Measurements from ENCODE around the gene SKOR2. TPM values are rescaled to one million over a fixed set of nuclear protein-coding genes. Genes with fewer than 3 reads are reported as not detected.
"Not testable (repeated sequence)": the region's sequence is repeated elsewhere in the genome, so short reads cannot be mapped to it uniquely, and the experiment has no call there.

SKOR2 gene
- total RNA-seq, 1 experiment from 2014 or later, result not detected

- peak; percentile 37 for DNase-seq (ENCODE audit: low read depth)
Observed at GRCh38 chr18:47191961-47192360, 59.5 kb downstream of the SKOR2 start.

- no peak for DNase-seq (ENCODE audit: low read depth)
Observed at GRCh38 chr18:47187721-47188120, 63.7 kb downstream of the SKOR2 start.

- peak; percentile 84 for DNase-seq (ENCODE audit: low read depth)
Observed at GRCh38 chr18:47184419-47185050, 66.9 kb downstream of the SKOR2 start.

DNA sequence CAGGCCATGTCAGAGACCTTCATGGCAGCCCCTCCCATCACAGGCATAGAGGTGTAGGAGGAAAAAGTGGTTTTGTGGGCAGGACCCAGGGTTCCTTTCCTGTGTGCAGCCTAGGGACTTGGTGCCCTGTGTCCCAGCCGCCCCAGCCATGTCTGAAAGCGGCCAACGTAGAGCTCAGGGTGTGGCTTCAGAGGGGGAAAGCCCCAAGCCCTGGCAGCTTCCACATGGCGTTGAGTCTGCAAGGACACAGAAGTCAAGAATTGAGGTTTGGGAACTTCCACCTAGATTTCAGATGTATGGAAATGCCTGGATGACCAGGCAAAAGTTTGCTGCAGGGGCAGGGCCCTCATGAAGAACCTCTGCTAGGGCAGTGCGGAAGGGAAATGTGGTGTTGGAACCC is 69.3 kb downstream of the SKOR2 start:
- DNase-seq (ENCODE audit: low read depth), result not testable (repeated sequence)

- DNase-seq (ENCODE audit: low read depth), result no peak
Observed at GRCh38 chr18:47180765-47181164, 70.7 kb downstream of the SKOR2 start.

DNA sequence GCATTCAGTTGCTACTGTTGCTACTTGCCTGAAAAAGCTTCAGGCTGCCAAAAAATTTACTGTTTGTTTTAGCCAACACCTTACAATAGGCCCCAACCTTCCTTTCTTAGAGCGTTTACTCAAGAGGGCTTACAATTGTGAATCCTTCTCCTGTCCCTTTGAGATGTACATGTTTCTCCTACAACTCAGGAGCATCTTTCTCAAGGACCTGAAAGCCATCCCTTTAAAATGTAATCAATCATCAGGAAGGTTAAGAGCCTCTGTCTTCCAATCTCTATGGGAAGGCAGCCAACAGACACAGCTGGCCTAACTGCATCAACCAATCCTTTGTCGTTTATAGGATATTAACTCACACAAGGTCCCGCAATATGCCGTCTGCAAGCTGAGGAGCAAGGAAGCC is 71.9 kb downstream of the SKOR2 start:
- no peak for DNase-seq (ENCODE audit: low read depth)

- DNase-seq (ENCODE audit: low read depth), result peak; percentile 85
Observed at GRCh38 chr18:47175898-47176575, 75.4 kb downstream of the SKOR2 start, which contains the start of gene IER3IP1. Gene IER3IP1, minus strand, starts transcription at chr18:47176364. Its CDS starts 87 bp downstream, at chr18:47176277.

- peak; percentile 7 for DNase-seq (ENCODE audit: low read depth)
Observed at GRCh38 chr18:47175283-47175897, 76.1 kb downstream of the SKOR2 start.

DNA sequence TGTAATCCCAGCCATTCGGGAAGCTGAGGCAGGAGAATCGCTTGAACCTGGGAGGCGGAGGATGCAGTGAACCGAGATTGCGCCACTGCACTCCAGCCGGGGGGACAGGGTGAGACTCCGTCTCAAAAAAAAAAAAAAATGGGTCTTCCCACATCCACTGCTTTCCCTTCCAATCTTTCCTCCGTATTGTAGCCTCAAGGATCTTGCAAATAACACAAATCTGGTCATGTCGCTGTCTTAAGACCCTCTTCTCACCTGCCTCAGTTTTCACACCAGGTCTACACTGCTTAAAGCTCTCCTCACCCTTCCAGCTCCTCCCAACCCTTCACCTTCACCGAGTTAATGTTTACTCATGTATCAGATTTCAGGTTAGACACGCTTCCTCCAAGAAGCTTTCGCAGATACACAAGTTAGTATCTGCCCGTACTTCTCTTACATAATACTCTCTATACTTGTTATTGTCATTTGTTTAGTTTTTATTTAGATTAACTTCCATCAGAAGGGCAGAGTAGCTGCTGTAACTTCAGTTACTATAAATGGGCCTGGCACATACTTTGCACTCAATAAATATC is 76.8 kb downstream of the SKOR2 start:
- no peak for DNase-seq (ENCODE audit: low read depth)

GRCh38 chr18:47172476-47172875 is 79.0 kb downstream of the SKOR2 start:
- no peak for DNase-seq (ENCODE audit: low read depth)

DNA sequence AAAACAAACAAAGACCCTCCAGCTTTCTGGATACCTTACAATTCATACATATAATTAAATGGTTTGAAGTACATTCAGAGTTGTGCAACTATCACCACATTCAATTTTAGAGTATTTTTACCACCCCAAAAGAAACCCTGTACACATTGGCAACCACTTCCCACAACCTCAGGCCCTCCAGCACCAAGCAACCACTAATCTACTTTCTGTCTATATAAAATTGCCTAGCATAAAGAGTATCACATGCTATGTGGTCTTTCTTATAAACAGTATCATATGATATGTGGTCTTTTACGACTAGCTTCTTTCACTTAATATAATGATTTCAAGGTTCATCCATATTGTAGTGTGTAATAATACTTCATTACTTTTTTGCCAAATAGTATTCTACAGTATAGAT is 82.5 kb downstream of the SKOR2 start:
- DNase-seq (ENCODE audit: low read depth), result no peak

DNA sequence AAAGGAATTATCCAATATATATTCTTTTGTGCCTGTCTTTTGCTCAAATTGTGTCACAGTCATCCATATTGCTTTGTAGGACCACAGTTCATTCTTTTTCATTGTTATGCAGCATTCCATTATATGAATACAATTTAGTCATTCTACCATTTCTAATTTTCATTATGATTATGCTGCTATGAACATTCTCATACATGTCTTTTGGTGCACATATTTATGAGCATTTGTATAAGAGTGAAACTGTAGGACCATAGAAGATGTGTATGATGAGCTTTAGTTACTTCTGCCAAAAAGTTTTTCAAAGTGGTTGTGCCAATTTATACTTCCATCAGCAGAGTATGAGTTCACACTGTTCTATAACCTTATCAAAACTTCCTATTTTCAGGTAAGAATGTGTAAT is 83.0 kb downstream of the SKOR2 start:
- no peak for DNase-seq (ENCODE audit: low read depth)

DNA sequence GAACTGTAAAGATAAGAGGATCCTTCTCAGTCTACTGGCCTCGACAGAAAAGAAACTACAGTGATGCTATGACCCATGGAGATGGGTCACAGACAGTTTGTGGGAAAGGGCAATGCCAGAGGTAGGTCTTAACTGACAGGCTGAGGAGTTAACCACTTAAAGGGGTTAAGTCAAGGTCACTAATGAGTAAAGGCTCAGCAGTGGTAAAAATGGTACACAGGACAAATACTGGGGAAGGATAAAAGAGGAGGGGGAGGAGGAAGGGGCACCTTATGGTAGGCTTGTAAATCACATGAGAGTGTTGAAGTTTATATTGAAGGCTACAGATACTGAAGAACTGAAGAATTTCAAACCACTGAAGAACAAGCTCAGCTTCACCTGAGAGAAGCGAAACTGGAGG is 85.2 kb downstream of the SKOR2 start:
- DNase-seq (ENCODE audit: low read depth), result no peak

DNA sequence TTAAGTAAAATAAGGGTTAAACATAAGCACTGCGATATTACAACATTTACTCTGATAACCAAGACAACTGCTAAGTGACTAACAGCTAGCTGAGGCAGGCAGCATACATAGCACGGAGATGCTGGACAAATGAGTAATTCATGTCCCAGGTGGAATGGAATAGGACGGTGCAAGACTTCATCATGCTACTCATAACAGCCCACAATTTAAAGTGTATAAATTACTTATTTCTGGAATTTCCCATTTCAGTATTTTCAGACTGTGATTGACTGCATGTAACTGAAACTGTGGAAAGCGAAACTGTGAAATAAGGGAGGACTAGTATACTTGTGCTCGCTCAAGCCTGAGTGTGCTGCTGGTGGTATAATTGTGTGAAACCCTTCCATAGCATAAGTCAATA is 88.2 kb downstream of the SKOR2 start:
- DNase-seq (ENCODE audit: low read depth), result peak; percentile 44

DNA sequence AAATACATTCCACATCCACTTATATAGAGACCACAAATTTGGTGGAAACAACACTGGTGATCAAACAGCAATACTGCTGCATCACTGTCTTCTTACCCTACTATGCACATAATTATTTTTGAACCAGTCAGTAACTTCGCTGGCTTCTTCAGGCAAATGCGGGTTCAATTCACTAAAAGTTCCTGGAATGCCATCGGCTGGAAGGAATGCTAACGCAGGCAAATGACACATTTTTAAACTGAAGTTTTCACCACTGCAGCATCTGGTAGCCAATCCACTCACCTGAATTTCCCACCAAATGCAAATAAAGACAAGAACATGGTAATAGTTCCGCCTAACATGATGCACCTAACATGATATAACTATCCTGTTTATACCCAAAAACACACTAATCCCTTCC is 91.2 kb downstream of the SKOR2 start:
- DNase-seq (ENCODE audit: low read depth), result no peak

GRCh38 chr18:47158404-47158803 is 93.1 kb downstream of the SKOR2 start:
- DNase-seq (ENCODE audit: low read depth), result peak; percentile 32

Other genes starting within 250 kb of the SKOR2 start
- not detected in 2 replicates for gene ELOA2, start 216.0 kb downstream of the SKOR2 start, total RNA-seq (2014; rRNA removed; shearing (Covaris generic))
- gene HDHD2, start 101.2 kb downstream of the SKOR2 start, total RNA-seq (2014; rRNA removed; shearing (Covaris generic)), result 15.1 and 16.8 TPM in 2 replicates
- gene IER3IP1, start 75.3 kb downstream of the SKOR2 start, total RNA-seq (2014; rRNA removed; shearing (Covaris generic)), result 39.5 and 41.3 TPM in 2 replicates